H1 (cell line): ENCODE data around the gene SLK. TPM values are rescaled to one million over a fixed set of nuclear protein-coding genes. Genes with fewer than 3 reads are reported as not detected.

Experiments
- CTCF ChIA-PET: fragments of 300-600 bp; sonication (Branson Sonifier 250); formaldehyde crosslinking; loops from one replicate; lab custom pipeline; 2021; ENCODE audit not compliant: partially characterized antibody; lab: Charles Lee
- POLR2A ChIA-PET: fragments of 300-600 bp; sonication (Branson Sonifier 250); formaldehyde crosslinking; loops from one replicate; lab custom pipeline; 2021; ENCODE audit warnings: inconsistent platforms; ENCODE audit not compliant: partially characterized antibody; lab: Charles Lee
- DNase-seq, 2 experiments: peaks; one replicate each; pipeline versions ENCODE4 v3.0.0 to v3.0.0-alpha.2; 2010 to 2022; ENCODE audit warnings: low spot score in 2 of 2, low read depth in 1 of 2, mixed read lengths in 1 of 2
- FAIRE-seq: peaks from 2 replicates; lab custom pipeline; 2011; peaks lifted over from hg19 to GRCh38; lab: Jason Lieb, UNC
- H2AFZ ChIP-seq: 2 replicates; pipeline ENCODE4 v1.8.1; 2012; ENCODE audit warnings: low read length, inconsistent platforms
- H2AK5ac ChIP-seq: 2 replicates; pipeline ENCODE4 v1.6.1; 2013; ENCODE audit warnings: low read depth, low read length
- H2BK120ac ChIP-seq: replicated peaks from 2 replicates; pipeline ENCODE3; 2013; ENCODE audit warnings: low read depth, low read length, inconsistent platforms
- H2BK12ac ChIP-seq: 2 replicates; pipeline ENCODE4 v1.6.1; 2013; ENCODE audit warnings: low read depth, low read length
- H2BK15ac ChIP-seq: 2 replicates; pipeline ENCODE4 v1.6.1; 2013; ENCODE audit warnings: low read length
- H2BK20ac ChIP-seq: 2 replicates; pipeline ENCODE4 v1.6.1; 2013; ENCODE audit warnings: low read length
- H2BK5ac ChIP-seq: 2 replicates; pipeline ENCODE4 v1.6.1; 2013; ENCODE audit warnings: low read depth, low read length
- H3K14ac ChIP-seq: 2 replicates; pipeline ENCODE4 v1.6.1; 2013; ENCODE audit warnings: inconsistent platforms; ENCODE audit not compliant: insufficient read length
- H3K18ac ChIP-seq: 2 replicates; pipeline ENCODE4 v1.6.1; 2013; ENCODE audit warnings: low read length; ENCODE audit errors: extremely low read depth
- H3K23ac ChIP-seq: 2 replicates; pipeline ENCODE4 v1.6.1; 2013; ENCODE audit warnings: inconsistent platforms; ENCODE audit not compliant: insufficient read length
- H3K23me2 ChIP-seq: 2 replicates; pipeline ENCODE4 v1.6.1; 2013; ENCODE audit warnings: low read depth, low read length
- H3K27ac ChIP-seq: 2 replicates; pipeline ENCODE4 v1.6.1; 2011; ENCODE audit warnings: low read depth, low read length, inconsistent platforms
- H3K27me3 ChIP-seq, 4 experiments: replicated peaks in 1 of 4; 1 replicate in 1 of 4; 2 replicates in 3 of 4; pipeline versions ENCODE4 v1.6.1 to v1.8.1; 2011 to 2013; ENCODE audit warnings: low read length in 3 of 4, mild to moderate bottlenecking in 3 of 4, inconsistent platforms in 2 of 4, mixed read lengths in 2 of 4, moderate library complexity in 1 of 4; ENCODE audit not compliant: control insufficient read depth in 3 of 4, insufficient read depth in 3 of 4; ENCODE audit errors: extremely low read depth in 1 of 4
- H3K36me3 ChIP-seq, 4 experiments: 2 replicates each; pipeline versions ENCODE4 v1.6.1 to v1.8.1; 2011 to 2013; ENCODE audit warnings: mild to moderate bottlenecking in 4 of 4, low read length in 3 of 4, moderate library complexity in 2 of 4, control low read depth in 1 of 4, inconsistent platforms in 1 of 4; ENCODE audit not compliant: insufficient read depth in 4 of 4, control insufficient read depth in 2 of 4
- H3K4ac ChIP-seq: replicated peaks from 2 replicates; pipeline ENCODE3; 2013; ENCODE audit warnings: low read length, low read depth, mixed read lengths, inconsistent platforms; ENCODE audit not compliant: insufficient read length
- H3K4me1 ChIP-seq, 4 experiments: replicated peaks in 1 of 4; 1 replicate in 1 of 4; 2 replicates in 3 of 4; pipeline versions ENCODE4 v1.6.1 to v1.8.1; 2011 to 2013; ENCODE audit warnings: low read length in 3 of 4, inconsistent platforms in 2 of 4, mixed read lengths in 1 of 4; ENCODE audit not compliant: insufficient read depth in 4 of 4, control insufficient read depth in 3 of 4
- H3K4me2 ChIP-seq, 2 experiments: 2 replicates each; pipeline versions ENCODE4 v1.6.1 to v1.8.1; 2011 to 2013; ENCODE audit warnings: low read depth in 2 of 2, low read length in 2 of 2, control low read depth in 1 of 2, inconsistent platforms in 1 of 2, mild to moderate bottlenecking in 1 of 2; ENCODE audit not compliant: insufficient read depth in 1 of 2
- H3K4me3 ChIP-seq, 4 experiments: fragments of 200-600, 300-600 bp in 1 of 4; sonication (generic), shearing (Covaris generic), sonication (Bioruptor Twin) in 1 of 4; 2 replicates each; pipeline versions ENCODE4 v1.5.1 to v1.8.1; 2011 to 2016; ENCODE audit warnings: low read length in 4 of 4, low read depth in 3 of 4, control low read depth in 2 of 4, inconsistent platforms in 2 of 4, mild to moderate bottlenecking in 2 of 4, mixed read lengths in 1 of 4, moderate library complexity in 1 of 4; ENCODE audit not compliant: insufficient read depth in 2 of 4; ENCODE audit errors: extremely low read depth in 1 of 4
- H3K56ac ChIP-seq: replicated peaks from 2 replicates; pipeline ENCODE3; 2013; ENCODE audit warnings: low read depth, mild to moderate bottlenecking, mixed read lengths, low read length, inconsistent platforms; ENCODE audit not compliant: insufficient read length
- H3K79me1 ChIP-seq: 2 replicates; pipeline ENCODE4 v1.6.1; 2013; ENCODE audit warnings: low read depth, low read length, control low read depth
- H3K79me2 ChIP-seq, 2 experiments: 2 replicates each; pipeline versions ENCODE4 v1.6.1 to v1.8.1; 2012 to 2013; ENCODE audit warnings: low read length in 2 of 2, mild to moderate bottlenecking in 2 of 2, inconsistent platforms in 1 of 2; ENCODE audit not compliant: insufficient read depth in 2 of 2, control insufficient read depth in 1 of 2
- H3K9ac ChIP-seq, 4 experiments: replicated peaks in 1 of 4; 1 replicate in 1 of 4; 2 replicates in 3 of 4; pipeline versions ENCODE4 v1.6.1 to v1.8.1; 2011 to 2013; ENCODE audit warnings: low read depth in 3 of 4, low read length in 3 of 4, control low read depth in 2 of 4, mild to moderate bottlenecking in 2 of 4, moderate library complexity in 2 of 4, inconsistent platforms in 1 of 4; ENCODE audit errors: extremely low read depth in 1 of 4
- H3K9me3 ChIP-seq, 2 experiments: 2 replicates each; pipeline versions ENCODE4 v1.6.1 to v1.8.1; 2012 to 2013; ENCODE audit warnings: mild to moderate bottlenecking in 2 of 2, moderate library complexity in 2 of 2, control low read depth in 1 of 2, inconsistent platforms in 1 of 2, low read depth in 1 of 2, low read length in 1 of 2, mixed read lengths in 1 of 2; ENCODE audit not compliant: insufficient read depth in 2 of 2
- H4K20me1 ChIP-seq, 2 experiments: replicated peaks in 1 of 2; 2 replicates each; pipeline versions ENCODE3 to v1.8.1; 2011 to 2013; ENCODE audit warnings: inconsistent platforms in 2 of 2, low read length in 2 of 2, mild to moderate bottlenecking in 1 of 2; ENCODE audit not compliant: insufficient read depth in 2 of 2, control insufficient read depth in 1 of 2
- H4K5ac ChIP-seq: 2 replicates; pipeline ENCODE4 v1.6.1; 2013; ENCODE audit warnings: low read length, low read depth, mixed read lengths, inconsistent platforms; ENCODE audit not compliant: insufficient read length
- H4K8ac ChIP-seq: 2 replicates; pipeline ENCODE4 v1.8.0; 2013; ENCODE audit warnings: mild to moderate bottlenecking, moderate library complexity, low read length, inconsistent platforms; ENCODE audit not compliant: insufficient read depth; ENCODE audit errors: extremely low read depth
- H4K91ac ChIP-seq: replicated peaks from 2 replicates; pipeline ENCODE3; 2013; ENCODE audit warnings: low read length, mixed read lengths, inconsistent platforms; ENCODE audit not compliant: insufficient read length
- MAFK ChIP-seq: IDR thresholded peaks from 2 replicates; pipeline ENCODE4 v1.6.1; 2012; ENCODE audit warnings: low read depth, mild to moderate bottlenecking, improper control_type of control experiment, low read length
- TCF12 ChIP-seq: IDR thresholded peaks from 2 replicates; pipeline ENCODE4 v1.6.1; 2011; ENCODE audit warnings: low read depth, mild to moderate bottlenecking, low read length
- WGBS, 2 experiments: shearing (Covaris generic) in 1 of 2; methylation state at CpG; one replicate each; pipeline versions ENCODE4 v1.1.6 to v1.1.7; 2013 to 2015; ENCODE audit warnings: low lambda C conversion rate in 2 of 2, mixed read lengths in 2 of 2, inconsistent platforms in 1 of 2, low coverage in 1 of 2, missing lambda C conversion rate in 1 of 2; ENCODE audit not compliant: insufficient replicate concordance in 2 of 2, insufficient coverage in 1 of 2, insufficient read length in 1 of 2; ENCODE audit errors: extremely low coverage in 1 of 2, missing lambda C conversion rate in 1 of 2; 5-methylcytosine and 5-hydroxymethylcytosine counted together
- polyA plus RNA-seq, 7 experiments: library from polyadenylated mRNA; depleted of rRNA in 3 of 7; stranded (reverse) in 5 of 7; unstranded in 2 of 7; fragments of >200 nt in 5 of 7; fragments of 200-250 nt in 2 of 7; gene quantifications; 1 replicate in 5 of 7; 2 replicates in 1 of 7; 4 replicates in 1 of 7; pipeline versions ENCODE4 v1.2.1 to v1.2.3, GENCODE V29; 2011 to 2013; ENCODE audit warnings: missing spikeins in 2 of 7, mixed read lengths in 2 of 7
- total RNA-seq: library from RNA; stranded (reverse); fragmentation: NEBNext Ultra II Directional; extraction: Animal tissue kit (Norgen Biotek cat#: 25700); gene quantifications from 2 replicates; pipeline ENCODE4 v1.2.1, GENCODE V29; 2021

Gene SLK
- total and polyA plus RNA-seq, 2 of the 8 experiments (the other 6 are each of a cell fraction or from before 2014, with no cell fraction given): 2.7 to 18.3 TPM

DNA sequence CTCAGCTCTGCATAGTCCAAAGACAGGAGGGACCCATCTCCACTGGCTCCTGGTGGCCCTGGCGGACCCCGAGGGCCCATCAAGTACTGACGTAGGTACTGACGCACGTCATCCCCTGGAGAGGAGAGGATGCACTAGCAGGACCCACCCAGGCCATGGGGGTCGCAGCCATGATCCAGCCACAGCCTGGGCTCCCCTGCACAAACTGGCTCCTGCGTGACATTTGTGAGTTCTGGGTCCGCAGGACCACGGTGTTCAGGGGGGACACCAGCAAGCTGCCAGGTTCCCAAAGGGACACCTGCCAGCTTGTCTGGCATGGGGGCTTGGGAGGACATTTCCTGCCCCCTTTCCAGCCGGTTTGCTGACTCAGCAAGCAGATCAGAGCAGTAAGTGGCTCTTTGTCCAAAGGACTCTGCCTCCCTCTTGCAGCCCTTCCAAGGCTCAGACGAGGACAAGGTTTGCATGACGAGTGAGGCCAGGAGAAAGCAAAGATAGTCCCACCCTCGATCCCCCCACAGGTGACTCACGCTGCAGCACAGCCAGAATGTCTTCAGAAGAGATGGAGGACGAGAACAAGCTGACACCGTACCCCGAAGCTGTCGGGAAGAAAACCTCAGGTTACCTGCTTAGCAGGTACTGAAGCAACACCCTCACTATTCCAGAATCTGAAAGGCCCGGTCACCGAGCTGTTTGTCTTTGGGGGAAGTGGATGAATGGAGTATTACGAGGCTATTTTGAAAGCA lies 69.7 kb downstream of the SLK start:
- H3K4ac ChIP-seq: no peak overlapping the region
- H3K23ac ChIP-seq: no peak overlapping the region
- H2AFZ ChIP-seq: no peak overlapping the region
- POLR2A ChIA-PET: interaction anchor here (0.8 to 1.6 kb wide), 3 partner anchors 8 to 209 kb away, joined by 3 to 6 read pairs (median 3); no protein-coding TSS in a partner anchor
- 90% methylated on average over 21 of the region's 21 CpGs; no CpG with 5 or more reads in 1 of the 2 experiments for WGBS, 2 experiments
- 0 out of 7 replicates have a peak overlapping the region, but pooled peaks of 1 of the 4 experiments have one; percentile 11 for H3K9ac ChIP-seq
- H3K4me3 ChIP-seq: no peak overlapping the region
- H3K23me2 ChIP-seq: peaks cover 11% of the 10 kb centered on the region; the same call in 1 of the 2 replicates
- H2BK15ac ChIP-seq: no peak overlapping the region
- no peaks in the 10 kb centered on the region for H3K79me2 ChIP-seq
- H3K36me3 ChIP-seq: no peaks in the 10 kb centered on the region; a peak in 1 of 8 replicates
- H3K79me1 ChIP-seq: no peaks in the 10 kb centered on the region; the same call in 1 of the 2 replicates
- H2BK120ac ChIP-seq: no peak overlapping the region
- no peak overlapping the region for H4K8ac ChIP-seq
- no peak overlapping the region for H2BK12ac ChIP-seq
- no peaks in the 10 kb centered on the region for H3K9me3 ChIP-seq
- 0 out of 2 replicates have a peak overlapping the region, but pooled peaks have one; percentile 65 for H2AK5ac ChIP-seq
- no peak overlapping the region for H3K56ac ChIP-seq
- no peak for FAIRE-seq
- H3K4me2 ChIP-seq: no peak overlapping the region
- H3K18ac ChIP-seq: no peak overlapping the region
- DNase-seq: peak in 1 of 2 experiments; percentile 45
- H2BK5ac ChIP-seq: no peak overlapping the region
- no peak overlapping the region for H3K27ac ChIP-seq
- no peak overlapping the region for H2BK20ac ChIP-seq
- CTCF ChIA-PET: interaction anchor here (0.6 to 1.4 kb wide), 5 partner anchors 8 to 85 kb away, joined by 3 to 8 read pairs (median 4); partner anchors contain the start of gene SFR1
- no peak overlapping the region for H4K5ac ChIP-seq
- TF ChIP-seq MAFK: peak; percentile 83
- TF ChIP-seq TCF12: no peak
- H4K91ac ChIP-seq: no peak overlapping the region
- H3K27me3 ChIP-seq: no peaks in the 10 kb centered on the region
- H3K4me1 ChIP-seq: peaks cover 3 to 14% (median 10%) of the 10 kb centered on the region in 4 experiments; a peak in 5 of 7 replicates
- no peak overlapping the region for H3K14ac ChIP-seq
- peaks cover 2 to 5% of the 10 kb centered on the region in 2 experiments for H4K20me1 ChIP-seq
